Smooth muscle cell (in vitro differentiated cells): ENCODE data around the gene ANKS1A. TPM values are rescaled to one million over a fixed set of nuclear protein-coding genes. Genes with fewer than 3 reads are reported as not detected.

Source experiments
- DNase-seq: peaks from one replicate; lab custom pipeline; 2025; ENCODE audit not compliant: unreplicated experiment; lab: John Stamatoyannopoulos, UW
- H2AFZ ChIP-seq: fragments of 200-600 bp; sonication (generic); 2 replicates; pipeline ENCODE4 v1.6.0; 2016; ENCODE audit warnings: antibody characterized with exemption, low read depth, mild to moderate bottlenecking
- H3F3A ChIP-seq: fragments of 200-600 bp; sonication (generic); 2 replicates; pipeline ENCODE4 v1.6.0; 2017; ENCODE audit warnings: antibody characterized with exemption, low read depth
- H3K27ac ChIP-seq: fragments of 200-600 bp; sonication (generic); 2 replicates; pipeline ENCODE4 v1.5.1; 2016; ENCODE audit warnings: low read depth, mild to moderate bottlenecking
- H3K27me3 ChIP-seq: fragments of 200-600 bp; sonication (generic); 2 replicates; pipeline ENCODE4 v1.6.1; 2016; ENCODE audit warnings: low read depth, mild to moderate bottlenecking
- H3K36me3 ChIP-seq: fragments of 200-600 bp; sonication (generic); 2 replicates; pipeline ENCODE4 v1.5.1; 2016; ENCODE audit warnings: low read depth
- H3K4me1 ChIP-seq: fragments of 200-600 bp; sonication (generic); 2 replicates; pipeline ENCODE4 v1.5.1; 2016; ENCODE audit warnings: low read depth
- H3K4me2 ChIP-seq: fragments of 200-600 bp; sonication (generic); 2 replicates; pipeline ENCODE4 v1.6.0; 2016; ENCODE audit warnings: mild to moderate bottlenecking
- H3K4me3 ChIP-seq: fragments of 200-600 bp; sonication (generic); 2 replicates; pipeline ENCODE4 v1.5.1; 2016; ENCODE audit warnings: mild to moderate bottlenecking
- H3K79me2 ChIP-seq: fragments of 200-600 bp; sonication (generic); 2 replicates; pipeline ENCODE4 v1.6.0; 2016; ENCODE audit warnings: low read depth, mild to moderate bottlenecking
- H3K9ac ChIP-seq: fragments of 200-600 bp; sonication (generic); 2 replicates; pipeline ENCODE4 v1.6.0; 2016; ENCODE audit warnings: low read depth
- H3K9me3 ChIP-seq: fragments of 200-600 bp; sonication (generic); replicated peaks from 2 replicates; pipeline ENCODE4 v1.5.1; 2016; ENCODE audit warnings: low read depth
- H4K20me1 ChIP-seq: fragments of 200-600 bp; sonication (generic); 2 replicates; pipeline ENCODE4 v1.6.0; 2016; ENCODE audit warnings: low read depth
- WGBS: methylation state at CpG from one replicate; pipeline ENCODE4 v1.1.7; 2016; ENCODE audit warnings: low lambda C conversion rate; 5-methylcytosine and 5-hydroxymethylcytosine counted together
- polyA plus RNA-seq: library from polyadenylated mRNA; unstranded; fragments of >200 nt; fragmentation: Nextera tagmentation; extraction: Ambion mirVana; gene quantifications from 2 replicates; pipeline ENCODE4 v1.2.1, GENCODE V29; 2016
- total RNA-seq: library from RNA; depleted of rRNA; stranded (reverse); fragments of >200 nt; gene quantifications from 2 replicates; pipeline ENCODE4 v1.2.3, GENCODE V29; 2014
- TF ChIP-seq, protein P1 (sequence below): fragments of 200-600 bp; sonication (generic); IDR thresholded peaks from 2 replicates; pipeline ENCODE4 v1.5.1; 2017; ENCODE audit warnings: borderline replicate concordance, mild to moderate bottlenecking, antibody characterized with exemption; ENCODE audit not compliant: insufficient read depth, poor library complexity, severe bottlenecking

Gene ANKS1A
- total and polyA plus RNA-seq, 2 experiments from 2014 or later: 28.9 to 39.2 TPM

DNA sequence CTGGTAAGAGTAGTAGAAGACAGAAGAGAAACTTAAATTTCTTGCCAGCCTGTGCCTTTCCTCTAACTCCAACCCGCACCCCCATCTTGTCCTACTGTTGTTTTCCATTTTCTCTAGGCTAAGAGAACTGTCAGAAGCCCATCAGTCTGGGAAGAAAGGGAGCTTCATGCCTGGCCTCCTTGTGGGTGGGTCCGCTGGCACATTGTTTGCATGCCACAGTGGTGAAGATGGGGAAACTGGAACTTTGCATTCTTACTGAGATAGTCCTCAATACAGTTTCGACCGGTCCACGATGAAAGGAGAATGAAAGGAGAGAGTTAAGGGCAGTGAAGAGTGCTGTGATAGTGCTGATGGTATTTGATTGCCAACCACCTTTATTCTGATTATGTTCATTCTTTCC is 149.0 kb downstream of the ANKS1A start:
- DNase-seq: no peak
- H3K36me3 ChIP-seq: no peaks in the 10 kb centered on the region
- H2AFZ ChIP-seq: no peak overlapping the region
- H3K9me3 ChIP-seq: no peaks in the 10 kb centered on the region
- H3K79me2 ChIP-seq: peaks cover 68% of the 10 kb centered on the region
- peak overlapping the region; percentile 63 for H3K27ac ChIP-seq
- H3K27me3 ChIP-seq: no peaks in the 10 kb centered on the region
- no peak overlapping the region for H3K9ac ChIP-seq
- TF ChIP-seq, protein P1, sequence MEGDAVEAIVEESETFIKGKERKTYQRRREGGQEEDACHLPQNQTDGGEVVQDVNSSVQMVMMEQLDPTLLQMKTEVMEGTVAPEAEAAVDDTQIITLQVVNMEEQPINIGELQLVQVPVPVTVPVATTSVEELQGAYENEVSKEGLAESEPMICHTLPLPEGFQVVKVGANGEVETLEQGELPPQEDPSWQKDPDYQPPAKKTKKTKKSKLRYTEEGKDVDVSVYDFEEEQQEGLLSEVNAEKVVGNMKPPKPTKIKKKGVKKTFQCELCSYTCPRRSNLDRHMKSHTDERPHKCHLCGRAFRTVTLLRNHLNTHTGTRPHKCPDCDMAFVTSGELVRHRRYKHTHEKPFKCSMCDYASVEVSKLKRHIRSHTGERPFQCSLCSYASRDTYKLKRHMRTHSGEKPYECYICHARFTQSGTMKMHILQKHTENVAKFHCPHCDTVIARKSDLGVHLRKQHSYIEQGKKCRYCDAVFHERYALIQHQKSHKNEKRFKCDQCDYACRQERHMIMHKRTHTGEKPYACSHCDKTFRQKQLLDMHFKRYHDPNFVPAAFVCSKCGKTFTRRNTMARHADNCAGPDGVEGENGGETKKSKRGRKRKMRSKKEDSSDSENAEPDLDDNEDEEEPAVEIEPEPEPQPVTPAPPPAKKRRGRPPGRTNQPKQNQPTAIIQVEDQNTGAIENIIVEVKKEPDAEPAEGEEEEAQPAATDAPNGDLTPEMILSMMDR: no peak
- H3K4me3 ChIP-seq: no peak overlapping the region
- peaks cover 9% of the 10 kb centered on the region for H3F3A ChIP-seq
- no peaks in the 10 kb centered on the region for H4K20me1 ChIP-seq
- 75% methylated on average over 5 of the region's 5 CpGs for WGBS
- H3K4me1 ChIP-seq: peaks cover 21% of the 10 kb centered on the region
- H3K4me2 ChIP-seq: peak overlapping the region; percentile 26

DNA sequence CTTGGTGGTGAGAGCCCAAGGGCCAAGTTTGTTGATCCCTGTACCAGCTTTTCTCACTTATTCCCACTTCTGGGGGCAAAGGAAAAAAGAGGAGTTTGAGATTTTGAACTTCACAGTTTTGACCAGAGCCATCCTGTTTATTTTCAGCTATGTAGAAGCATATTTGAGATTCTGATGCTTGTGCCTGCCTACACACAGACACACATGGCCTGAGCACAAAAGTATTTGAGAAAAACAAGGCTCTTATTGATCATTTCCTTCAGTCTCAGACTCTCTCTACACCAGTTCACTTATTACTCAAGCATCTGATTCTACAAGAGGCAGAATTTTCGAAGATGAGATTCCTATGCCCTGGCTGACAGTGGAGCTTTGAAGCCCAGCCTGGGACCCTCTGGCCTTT is 151.3 kb downstream of the ANKS1A start:
- WGBS: 85% methylated on average over 1 of the region's 1 CpG
- no peaks in the 10 kb centered on the region for H3K9me3 ChIP-seq
- H3K4me1 ChIP-seq: peaks cover 40% of the 10 kb centered on the region
- peaks cover 9% of the 10 kb centered on the region for H3F3A ChIP-seq
- no peak overlapping the region for H3K9ac ChIP-seq
- H3K36me3 ChIP-seq: no peaks in the 10 kb centered on the region
- H3K79me2 ChIP-seq: peaks cover 55% of the 10 kb centered on the region
- H4K20me1 ChIP-seq: no peaks in the 10 kb centered on the region
- peak overlapping the region; percentile 62 for H3K27ac ChIP-seq
- H3K27me3 ChIP-seq: no peaks in the 10 kb centered on the region
- H3K4me2 ChIP-seq: peak overlapping the region; percentile 43
- no peak overlapping the region for H3K4me3 ChIP-seq
- no peak overlapping the region for H2AFZ ChIP-seq
- no peak for DNase-seq
- TF ChIP-seq, protein P1: no peak

DNA sequence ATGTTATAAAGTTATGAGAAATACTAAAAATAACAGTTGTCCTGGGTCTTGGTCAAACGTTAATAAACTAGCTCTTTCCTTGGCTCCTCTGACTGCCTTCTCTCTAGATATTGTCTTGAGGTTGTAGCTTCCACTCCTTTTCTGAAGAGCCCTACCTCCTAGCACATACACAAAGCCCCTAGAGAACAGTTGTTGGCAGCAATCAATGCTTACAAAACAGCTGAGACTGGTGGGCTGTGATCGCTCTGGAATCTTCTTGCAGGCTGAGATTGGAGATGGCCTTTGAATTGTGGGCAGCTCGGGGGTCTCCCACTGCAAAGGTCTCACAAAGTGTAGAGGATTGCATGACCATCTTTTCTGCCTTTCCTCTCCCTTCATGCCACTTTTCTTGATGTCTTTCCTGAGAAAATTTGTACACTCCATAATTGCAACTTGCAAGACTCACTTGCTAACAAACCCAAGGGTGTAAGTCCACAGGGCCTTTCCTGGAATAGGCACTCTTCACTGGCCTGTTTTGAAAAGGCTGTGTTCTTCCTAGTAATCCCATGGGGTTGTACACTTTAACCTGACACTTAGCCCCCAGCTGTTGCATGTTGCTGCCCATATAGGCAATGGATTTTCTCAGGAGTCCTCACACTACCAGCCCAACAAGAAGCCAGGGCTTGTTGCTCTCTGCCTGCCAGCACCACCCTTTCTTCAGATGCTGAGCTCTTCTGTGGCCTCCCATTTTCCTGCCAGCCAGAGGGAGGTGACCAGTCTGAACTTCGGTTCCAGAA is 152.2 kb downstream of the ANKS1A start:
- H3K9ac ChIP-seq: no peak overlapping the region
- peak overlapping the region; percentile 62 for H3K27ac ChIP-seq
- no peaks in the 10 kb centered on the region for H3K9me3 ChIP-seq
- H3K4me2 ChIP-seq: no peak overlapping the region
- 96% methylated on average over 4 of the region's 4 CpGs for WGBS
- TF ChIP-seq, protein P1: no peak
- peaks cover 16% of the 10 kb centered on the region for H3F3A ChIP-seq
- no peak for DNase-seq
- H3K36me3 ChIP-seq: no peaks in the 10 kb centered on the region
- no peak overlapping the region for H3K4me3 ChIP-seq
- peaks cover 55% of the 10 kb centered on the region for H3K79me2 ChIP-seq
- H3K4me1 ChIP-seq: peaks cover 49% of the 10 kb centered on the region
- no peaks in the 10 kb centered on the region for H3K27me3 ChIP-seq
- no peak overlapping the region for H2AFZ ChIP-seq
- H4K20me1 ChIP-seq: no peaks in the 10 kb centered on the region
